Astrocyte (in vitro differentiated cells and primary cell): ENCODE data around the gene DIRAS1.

ENCODE experiments used
- EZH2 ChIP-seq: IDR thresholded peaks from 2 replicates; pipeline ENCODE4 v1.6.1; 2012; ENCODE audit warnings: mild to moderate bottlenecking, low read length, inconsistent platforms; ENCODE audit not compliant: insufficient read depth
- TF ChIP-seq, protein P1 (sequence below): IDR thresholded peaks from 2 replicates; pipeline ENCODE4 v1.5.1; 2011; ENCODE audit warnings: low read depth, mild to moderate bottlenecking, inconsistent platforms, low read length, moderate library complexity; ENCODE audit not compliant: insufficient read depth

GRCh38 chr19:2740314-2740656 lies 19.1 kb upstream of the DIRAS1 start:
- TF ChIP-seq, protein P1, sequence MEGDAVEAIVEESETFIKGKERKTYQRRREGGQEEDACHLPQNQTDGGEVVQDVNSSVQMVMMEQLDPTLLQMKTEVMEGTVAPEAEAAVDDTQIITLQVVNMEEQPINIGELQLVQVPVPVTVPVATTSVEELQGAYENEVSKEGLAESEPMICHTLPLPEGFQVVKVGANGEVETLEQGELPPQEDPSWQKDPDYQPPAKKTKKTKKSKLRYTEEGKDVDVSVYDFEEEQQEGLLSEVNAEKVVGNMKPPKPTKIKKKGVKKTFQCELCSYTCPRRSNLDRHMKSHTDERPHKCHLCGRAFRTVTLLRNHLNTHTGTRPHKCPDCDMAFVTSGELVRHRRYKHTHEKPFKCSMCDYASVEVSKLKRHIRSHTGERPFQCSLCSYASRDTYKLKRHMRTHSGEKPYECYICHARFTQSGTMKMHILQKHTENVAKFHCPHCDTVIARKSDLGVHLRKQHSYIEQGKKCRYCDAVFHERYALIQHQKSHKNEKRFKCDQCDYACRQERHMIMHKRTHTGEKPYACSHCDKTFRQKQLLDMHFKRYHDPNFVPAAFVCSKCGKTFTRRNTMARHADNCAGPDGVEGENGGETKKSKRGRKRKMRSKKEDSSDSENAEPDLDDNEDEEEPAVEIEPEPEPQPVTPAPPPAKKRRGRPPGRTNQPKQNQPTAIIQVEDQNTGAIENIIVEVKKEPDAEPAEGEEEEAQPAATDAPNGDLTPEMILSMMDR, result no peak
- TF ChIP-seq EZH2, result no peak
